ENCODE measurements around the gene RHBG.

RHBG gene

GRCh38 chr1:156386949-156387869 is 18.2 kb downstream of the RHBG start:
- no peak for DNase-seq (ENCODE audit: low read depth, low spot score)
- Histone ChIP-seq H3K4me3 (ENCODE audit: low read length) (no peak overlapping the region), H3K27ac (ENCODE audit: low read length) (no peak overlapping the region), H3K27me3 (ENCODE audit: control insufficient read depth, insufficient read depth, low read length) (peaks cover 18% of the 10 kb centered on the region; the same call in 1 of the 2 replicates), H3K36me3 (ENCODE audit: control insufficient read depth, insufficient read depth, low read length) (no peaks in the 10 kb centered on the region), H3K4me1 (ENCODE audit: control insufficient read depth, insufficient read depth, low read length) (peaks cover 15% of the 10 kb centered on the region), H3K9me3 (ENCODE audit: control insufficient read depth, insufficient read depth, low read length) (no peaks in the 10 kb centered on the region)
- no CpG with 5 or more reads among the region's 8 CpGs for WGBS (ENCODE audit: insufficient coverage, insufficient read length)

DNA sequence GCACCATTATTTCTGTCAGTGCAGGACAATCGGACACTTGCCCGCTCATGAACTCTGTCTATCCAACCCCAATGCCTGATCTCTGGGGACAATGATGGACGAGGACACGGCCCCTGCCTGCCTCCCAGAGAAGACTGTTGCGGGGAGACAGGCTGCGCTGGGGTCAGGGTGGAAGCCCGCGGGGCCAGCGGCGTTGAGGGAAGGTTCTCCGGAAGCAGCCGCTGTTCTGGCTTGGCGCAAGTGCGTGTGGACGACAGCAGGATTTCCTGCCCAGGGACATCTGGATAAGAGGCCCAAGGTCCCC is 18.8 kb downstream of the RHBG start:
- H3K36me3 ChIP-seq (ENCODE audit: control insufficient read depth, insufficient read depth, low read length): no peaks in the 10 kb centered on the region
- H3K9me3 ChIP-seq (ENCODE audit: control insufficient read depth, insufficient read depth, low read length): no peaks in the 10 kb centered on the region
- H3K4me3 ChIP-seq (ENCODE audit: low read length): peak overlapping the region; percentile 38; the same call in 1 of the 2 replicates
- H3K27ac ChIP-seq (ENCODE audit: low read length): no peak overlapping the region
- DNase-seq (ENCODE audit: low read depth, low spot score): no peak
- WGBS (ENCODE audit: insufficient coverage, insufficient read length): no CpG with 5 or more reads among the region's 15 CpGs
- H3K27me3 ChIP-seq (ENCODE audit: control insufficient read depth, insufficient read depth, low read length): peaks cover 18% of the 10 kb centered on the region; the same call in 1 of the 2 replicates
- H3K4me1 ChIP-seq (ENCODE audit: control insufficient read depth, insufficient read depth, low read length): peaks cover 18% of the 10 kb centered on the region

DNA sequence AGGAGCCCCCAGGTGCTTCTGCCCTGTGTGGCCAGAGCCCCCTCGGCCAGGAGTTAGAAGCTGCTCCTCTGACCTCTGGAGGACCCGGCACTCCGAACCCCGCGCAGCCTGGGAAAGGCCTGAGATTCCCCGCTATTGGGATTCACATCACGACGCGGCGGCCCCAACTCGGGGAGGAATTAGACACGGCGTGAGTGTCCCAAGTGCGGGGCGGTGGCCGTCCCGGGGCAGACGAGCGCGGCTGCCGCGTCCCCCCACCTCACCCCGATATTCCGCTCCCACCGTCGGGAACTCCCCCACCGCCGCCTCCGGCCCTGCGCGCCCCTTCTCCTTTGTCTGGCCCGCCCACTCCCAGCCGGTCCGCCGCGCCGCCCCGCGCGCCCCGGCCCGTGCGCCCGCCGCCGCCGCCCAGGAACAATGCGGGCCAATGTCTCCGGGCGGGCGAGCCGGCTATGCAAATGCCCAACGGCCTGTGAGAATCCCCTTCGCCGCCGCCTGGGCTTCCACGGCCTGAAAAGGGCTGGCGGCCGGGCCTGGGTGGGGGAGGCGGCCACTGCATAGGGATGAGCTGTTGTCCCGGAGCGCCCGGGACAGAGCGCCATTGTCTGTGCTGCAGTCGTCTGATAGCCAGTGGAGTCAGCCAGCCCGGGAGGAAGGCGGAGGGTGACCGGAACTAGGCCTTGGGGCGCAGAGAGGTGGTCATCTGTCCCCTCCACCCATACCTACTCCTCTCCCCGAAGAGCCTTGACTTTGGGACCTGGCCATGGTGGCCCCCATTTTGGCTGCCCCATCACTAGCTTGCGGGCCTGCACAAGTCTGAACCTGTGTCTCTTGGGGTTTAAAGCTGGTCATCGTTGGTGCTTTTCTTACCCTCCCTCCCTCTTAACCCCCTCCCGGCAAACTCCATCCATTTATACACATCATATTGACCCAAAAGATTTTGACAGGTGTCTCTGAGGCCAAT is 19.4 kb downstream of the RHBG start:
- Histone ChIP-seq H3K27ac (ENCODE audit: low read length) (no peak overlapping the region), H3K36me3 (ENCODE audit: control insufficient read depth, insufficient read depth, low read length) (no peaks in the 10 kb centered on the region), H3K27me3 (ENCODE audit: control insufficient read depth, insufficient read depth, low read length) (peaks cover 18% of the 10 kb centered on the region; the same call in 1 of the 2 replicates), H3K4me3 (ENCODE audit: low read length) (peak overlapping the region; percentile 38; the same call in 1 of the 2 replicates), H3K9me3 (ENCODE audit: control insufficient read depth, insufficient read depth, low read length) (no peaks in the 10 kb centered on the region), H3K4me1 (ENCODE audit: control insufficient read depth, insufficient read depth, low read length) (peaks cover 20% of the 10 kb centered on the region)
- no peak for DNase-seq (ENCODE audit: low read depth, low spot score)
- no CpG with 5 or more reads among the region's 73 CpGs for WGBS (ENCODE audit: insufficient coverage, insufficient read length)

- H3K9me3 ChIP-seq (ENCODE audit: control insufficient read depth, insufficient read depth, low read length): no peaks in the 10 kb centered on the region
- no peak overlapping the region for H3K4me3 ChIP-seq (ENCODE audit: low read length)
- WGBS (ENCODE audit: insufficient coverage, insufficient read length): no CpG with 5 or more reads among the region's 8 CpGs
- peaks cover 18% of the 10 kb centered on the region; the same call in 1 of the 2 replicates for H3K27me3 ChIP-seq (ENCODE audit: control insufficient read depth, insufficient read depth, low read length)
- DNase-seq (ENCODE audit: low read depth, low spot score): no peak
- no peaks in the 10 kb centered on the region for H3K36me3 ChIP-seq (ENCODE audit: control insufficient read depth, insufficient read depth, low read length)
- peaks cover 20% of the 10 kb centered on the region for H3K4me1 ChIP-seq (ENCODE audit: control insufficient read depth, insufficient read depth, low read length)
- no peak overlapping the region for H3K27ac ChIP-seq (ENCODE audit: low read length)
These were observed 20.3 kb downstream of the RHBG start for GRCh38 chr1:156389311-156389710.

- Histone ChIP-seq H3K4me3 (ENCODE audit: low read length) (no peak overlapping the region), H3K36me3 (ENCODE audit: control insufficient read depth, insufficient read depth, low read length) (no peaks in the 10 kb centered on the region), H3K27me3 (ENCODE audit: control insufficient read depth, insufficient read depth, low read length) (peaks cover 18% of the 10 kb centered on the region; the same call in 1 of the 2 replicates), H3K27ac (ENCODE audit: low read length) (no peak overlapping the region), H3K4me1 (ENCODE audit: control insufficient read depth, insufficient read depth, low read length) (peaks cover 20% of the 10 kb centered on the region), H3K9me3 (ENCODE audit: control insufficient read depth, insufficient read depth, low read length) (no peaks in the 10 kb centered on the region)
- DNase-seq (ENCODE audit: low read depth, low spot score): no peak
- WGBS (ENCODE audit: insufficient coverage, insufficient read length): no CpG with 5 or more reads among the region's 20 CpGs
These were observed 21.7 kb downstream of the RHBG start for GRCh38 chr1:156390469-156391365.

GRCh38 chr1:156391366-156391677 is 22.3 kb downstream of the RHBG start:
- peaks cover 18% of the 10 kb centered on the region; the same call in 1 of the 2 replicates for H3K27me3 ChIP-seq (ENCODE audit: control insufficient read depth, insufficient read depth, low read length)
- H3K4me3 ChIP-seq (ENCODE audit: low read length): no peak overlapping the region
- DNase-seq (ENCODE audit: low read depth, low spot score): no peak
- H3K27ac ChIP-seq (ENCODE audit: low read length): no peak overlapping the region
- WGBS (ENCODE audit: insufficient coverage, insufficient read length): no CpG with 5 or more reads among the region's 11 CpGs
- H3K9me3 ChIP-seq (ENCODE audit: control insufficient read depth, insufficient read depth, low read length): no peaks in the 10 kb centered on the region
- peaks cover 20% of the 10 kb centered on the region for H3K4me1 ChIP-seq (ENCODE audit: control insufficient read depth, insufficient read depth, low read length)
- no peaks in the 10 kb centered on the region for H3K36me3 ChIP-seq (ENCODE audit: control insufficient read depth, insufficient read depth, low read length)

GRCh38 chr1:156391701-156392100 is 22.7 kb downstream of the RHBG start:
- no peak overlapping the region for H3K27ac ChIP-seq (ENCODE audit: low read length)
- H3K4me1 ChIP-seq (ENCODE audit: control insufficient read depth, insufficient read depth, low read length): peaks cover 20% of the 10 kb centered on the region
- no peak overlapping the region for H3K4me3 ChIP-seq (ENCODE audit: low read length)
- DNase-seq (ENCODE audit: low read depth, low spot score): no peak
- no peaks in the 10 kb centered on the region for H3K36me3 ChIP-seq (ENCODE audit: control insufficient read depth, insufficient read depth, low read length)
- WGBS (ENCODE audit: insufficient coverage, insufficient read length): no CpG with 5 or more reads among the region's 8 CpGs
- H3K27me3 ChIP-seq (ENCODE audit: control insufficient read depth, insufficient read depth, low read length): peaks cover 18% of the 10 kb centered on the region; the same call in 1 of the 2 replicates
- H3K9me3 ChIP-seq (ENCODE audit: control insufficient read depth, insufficient read depth, low read length): no peaks in the 10 kb centered on the region

GRCh38 chr1:156392452-156392853 is 23.4 kb downstream of the RHBG start:
- Histone ChIP-seq H3K4me1 (ENCODE audit: control insufficient read depth, insufficient read depth, low read length) (peaks cover 20% of the 10 kb centered on the region), H3K36me3 (ENCODE audit: control insufficient read depth, insufficient read depth, low read length) (no peaks in the 10 kb centered on the region), H3K27ac (ENCODE audit: low read length) (no peak overlapping the region), H3K9me3 (ENCODE audit: control insufficient read depth, insufficient read depth, low read length) (no peaks in the 10 kb centered on the region), H3K4me3 (ENCODE audit: low read length) (no peak overlapping the region), H3K27me3 (ENCODE audit: control insufficient read depth, insufficient read depth, low read length) (peaks cover 15% of the 10 kb centered on the region; the same call in 1 of the 2 replicates)
- no peak for DNase-seq (ENCODE audit: low read depth, low spot score)
- WGBS (ENCODE audit: insufficient coverage, insufficient read length): no CpG with 5 or more reads among the region's 13 CpGs

DNA sequence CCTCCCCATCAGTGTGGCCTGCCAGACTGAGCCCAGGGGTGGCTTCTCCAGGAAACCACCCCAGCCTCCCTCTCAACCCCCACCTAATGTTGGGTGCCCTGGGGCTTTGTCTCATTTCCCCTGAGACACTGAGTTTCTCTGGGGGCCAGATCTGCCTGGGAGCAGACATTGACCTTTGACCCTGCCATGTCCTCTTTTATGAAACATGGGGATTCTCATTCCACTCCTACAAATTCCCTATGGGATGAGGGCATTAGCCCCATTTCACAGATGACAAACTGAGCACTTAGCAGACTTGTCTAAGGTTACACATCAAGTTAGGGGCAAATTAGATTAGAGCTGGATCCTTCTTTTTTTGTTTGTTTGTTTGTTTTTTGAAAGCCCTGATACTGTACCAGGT is 24.1 kb downstream of the RHBG start:
- no peak for DNase-seq (ENCODE audit: low read depth, low spot score)
- Histone ChIP-seq H3K27ac (ENCODE audit: low read length) (no peak overlapping the region), H3K27me3 (ENCODE audit: control insufficient read depth, insufficient read depth, low read length) (peaks cover 9% of the 10 kb centered on the region; the same call in 1 of the 2 replicates), H3K9me3 (ENCODE audit: control insufficient read depth, insufficient read depth, low read length) (no peaks in the 10 kb centered on the region), H3K4me3 (ENCODE audit: low read length) (no peak overlapping the region), H3K4me1 (ENCODE audit: control insufficient read depth, insufficient read depth, low read length) (peaks cover 20% of the 10 kb centered on the region), H3K36me3 (ENCODE audit: control insufficient read depth, insufficient read depth, low read length) (no peaks in the 10 kb centered on the region)
